Measurements from ENCODE around the gene ZBTB21.
A peak's percentile ranks its signal among the peaks of the same experiment; 100 is the strongest.

ZBTB21 gene

DNA sequence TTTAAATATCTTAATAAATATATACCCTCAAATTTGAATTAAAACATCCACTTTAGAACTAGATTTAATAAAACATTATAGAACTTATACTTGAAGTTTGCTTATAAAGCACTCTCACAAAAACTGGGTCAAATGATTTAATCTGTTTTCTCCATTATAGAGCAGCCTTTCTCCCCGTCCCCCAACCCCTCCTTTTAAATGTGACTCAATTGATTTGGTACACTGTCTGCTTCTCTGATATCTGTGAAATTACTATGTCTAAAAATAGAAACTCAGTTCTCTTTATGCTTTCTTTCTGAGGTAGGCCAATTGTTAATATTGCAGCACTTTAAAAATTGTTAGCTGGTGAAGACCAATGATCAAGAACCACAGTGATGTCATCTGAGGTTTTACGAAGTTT, 6.9 kb upstream of the ZBTB21 start:
- Histone ChIP-seq H3K9ac (ENCODE audit: low read depth, low read length) (no peak overlapping the region), H3K4me3 (ENCODE audit: low read length) (no peak overlapping the region), H3K27me3 (ENCODE audit: insufficient read depth, low read length) (peaks cover 19% of the 10 kb centered on the region), H3K9me3 (ENCODE audit: insufficient read depth, low read depth, low read length) (no peaks in the 10 kb centered on the region), H3K27ac (ENCODE audit: low read depth, low read length) (no peak overlapping the region), H3K36me3 (ENCODE audit: insufficient read depth, low read length) (no peaks in the 10 kb centered on the region), H3K4me1 (ENCODE audit: insufficient read depth, low read length) (peaks cover 7% of the 10 kb centered on the region)
- WGBS, result 82% methylated on average over 1 of the region's 2 CpGs

DNA sequence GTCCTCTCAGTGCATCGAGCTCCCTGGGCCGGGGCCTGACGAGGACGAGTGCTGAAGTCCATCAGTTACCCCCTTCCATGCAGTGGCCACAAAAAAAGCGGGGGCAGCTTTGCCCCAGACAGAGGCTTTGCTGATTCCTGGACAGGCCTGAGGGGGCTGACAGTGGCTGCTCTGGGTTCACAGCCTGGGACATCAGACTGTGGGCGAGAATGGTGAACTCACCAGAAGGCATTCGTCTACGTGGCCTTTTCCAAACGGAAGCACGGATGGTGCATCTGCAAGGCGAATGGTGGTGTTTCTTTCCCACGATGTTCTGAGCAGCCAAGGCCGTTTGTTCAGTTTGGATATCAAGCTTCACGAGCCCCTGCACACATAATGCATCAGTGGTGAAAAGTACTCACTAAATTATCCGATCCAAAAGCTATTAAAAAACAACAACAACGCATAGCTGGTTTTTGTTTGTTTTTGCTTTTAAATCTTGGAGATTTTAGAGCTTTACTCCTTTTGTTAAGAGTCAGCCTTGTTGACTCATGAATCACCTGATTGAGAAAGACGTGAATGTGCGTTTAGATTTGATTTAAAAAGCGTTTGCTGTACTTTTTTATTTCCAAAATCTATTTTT, 6.3 kb upstream of the ZBTB21 start:
- no peak overlapping the region for H3K4me3 ChIP-seq (ENCODE audit: low read length)
- no peaks in the 10 kb centered on the region for H3K36me3 ChIP-seq (ENCODE audit: insufficient read depth, low read length)
- 91% methylated on average over 17 of the region's 19 CpGs for WGBS

DNA sequence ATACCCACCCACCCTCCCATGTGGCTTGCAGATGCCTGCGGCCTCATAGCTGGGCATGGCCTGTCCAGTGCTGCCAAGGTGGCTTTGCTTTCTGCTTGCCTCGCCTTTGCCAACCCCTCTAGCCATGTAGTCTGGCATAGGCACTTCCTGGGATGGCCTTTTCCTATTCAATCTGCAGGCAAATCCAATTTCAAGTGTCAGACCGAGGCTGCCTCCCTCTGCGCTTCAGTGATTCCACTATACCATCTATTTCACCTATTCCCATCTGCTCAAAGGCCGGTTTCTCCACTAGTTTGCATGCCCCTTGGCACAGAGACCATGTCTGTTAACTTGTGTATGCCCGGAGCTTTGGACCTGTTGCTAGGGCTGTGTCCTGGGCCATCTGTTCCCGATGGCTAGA, 3.8 kb upstream of the ZBTB21 start:
- Histone ChIP-seq H3K4me3 (ENCODE audit: low read length) (no peak overlapping the region), H3K36me3 (ENCODE audit: insufficient read depth, low read length) (no peaks in the 10 kb centered on the region), H3K4me1 (ENCODE audit: insufficient read depth, low read length) (no peaks in the 10 kb centered on the region), H3K9ac (ENCODE audit: low read depth, low read length) (no peak overlapping the region), H3K27me3 (ENCODE audit: insufficient read depth, low read length) (peaks cover 27% of the 10 kb centered on the region), H3K9me3 (ENCODE audit: insufficient read depth, low read depth, low read length) (no peaks in the 10 kb centered on the region), H3K27ac (ENCODE audit: low read depth, low read length) (no peak overlapping the region)
- 92% methylated on average over 7 of the region's 7 CpGs for WGBS

More for the DNA sequence above, 6.3 kb upstream of the ZBTB21 start:
- Histone ChIP-seq H3K9me3 (ENCODE audit: insufficient read depth, low read depth, low read length) (no peaks in the 10 kb centered on the region), H3K4me1 (ENCODE audit: insufficient read depth, low read length) (peaks cover 2% of the 10 kb centered on the region; the same call in 1 of the 2 replicates), H3K9ac (ENCODE audit: low read depth, low read length) (no peak overlapping the region), H3K27ac (ENCODE audit: low read depth, low read length) (no peak overlapping the region), H3K27me3 (ENCODE audit: insufficient read depth, low read length) (peaks cover 25% of the 10 kb centered on the region)

- Histone ChIP-seq H3K27ac (ENCODE audit: low read depth, low read length) (no peak overlapping the region), H3K4me3 (ENCODE audit: low read length) (no peak overlapping the region), H3K9me3 (ENCODE audit: insufficient read depth, low read depth, low read length) (no peaks in the 10 kb centered on the region), H3K36me3 (ENCODE audit: insufficient read depth, low read length) (no peaks in the 10 kb centered on the region), H3K4me1 (ENCODE audit: insufficient read depth, low read length) (0 out of 2 replicates have a peak, but pooled peaks cover 3% of the 10 kb centered on the region), H3K27me3 (ENCODE audit: insufficient read depth, low read length) (peaks cover 27% of the 10 kb centered on the region), H3K9ac (ENCODE audit: low read depth, low read length) (no peak overlapping the region)
- WGBS, result 89% methylated on average over 4 of the region's 4 CpGs
These were observed 3.2 kb upstream of the ZBTB21 start for GRCh38 chr21:42013376-42013775.

GRCh38 chr21:42012763-42013329, 2.7 kb upstream of the ZBTB21 start:
- Histone ChIP-seq H3K9me3 (ENCODE audit: insufficient read depth, low read depth, low read length) (no peaks in the 10 kb centered on the region), H3K27me3 (ENCODE audit: insufficient read depth, low read length) (peaks cover 27% of the 10 kb centered on the region), H3K4me3 (ENCODE audit: low read length) (no peak overlapping the region), H3K27ac (ENCODE audit: low read depth, low read length) (no peak overlapping the region), H3K9ac (ENCODE audit: low read depth, low read length) (no peak overlapping the region), H3K36me3 (ENCODE audit: insufficient read depth, low read length) (0 out of 2 replicates have a peak, but pooled peaks cover 2% of the 10 kb centered on the region), H3K4me1 (ENCODE audit: insufficient read depth, low read length) (0 out of 2 replicates have a peak, but pooled peaks cover 3% of the 10 kb centered on the region)
- WGBS, result 94% methylated on average over 3 of the region's 3 CpGs

GRCh38 chr21:42012344-42012743, 2.2 kb upstream of the ZBTB21 start:
- H3K4me3 ChIP-seq (ENCODE audit: low read length), result no peak overlapping the region
- WGBS, result 94% methylated on average over 9 of the region's 9 CpGs
- H3K9me3 ChIP-seq (ENCODE audit: insufficient read depth, low read depth, low read length), result no peaks in the 10 kb centered on the region
- H3K4me1 ChIP-seq (ENCODE audit: insufficient read depth, low read length), result 0 out of 2 replicates have a peak, but pooled peaks cover 3% of the 10 kb centered on the region
- peaks cover 27% of the 10 kb centered on the region for H3K27me3 ChIP-seq (ENCODE audit: insufficient read depth, low read length)
- no peak overlapping the region for H3K9ac ChIP-seq (ENCODE audit: low read depth, low read length)
- H3K27ac ChIP-seq (ENCODE audit: low read depth, low read length), result no peak overlapping the region
- H3K36me3 ChIP-seq (ENCODE audit: insufficient read depth, low read length), result peaks cover 5% of the 10 kb centered on the region; the same call in 1 of the 2 replicates

- peak overlapping the region; percentile 73; the same call in 1 of the 2 replicates for H3K27ac ChIP-seq (ENCODE audit: low read depth, low read length)
- whole genome bisulfite sequencing, result under 1% methylated on average over 120 of the region's 120 CpGs
These were observed 641 bp upstream of the ZBTB21 start for GRCh38 chr21:42010507-42011495.

GRCh38 chr21:42009018-42009830, 936 bp downstream of the ZBTB21 start:
- 0 out of 2 replicates have a peak, but pooled peaks cover 7% of the 10 kb centered on the region for H3K4me1 ChIP-seq (ENCODE audit: insufficient read depth, low read length)
- peak overlapping the region; percentile 79 for H3K4me3 ChIP-seq (ENCODE audit: low read length)
- H3K9me3 ChIP-seq (ENCODE audit: insufficient read depth, low read depth, low read length), result no peaks in the 10 kb centered on the region
- WGBS, result 2% methylated on average over 86 of the region's 86 CpGs
- peak overlapping the region; percentile 98; the same call in 1 of the 2 replicates for H3K27ac ChIP-seq (ENCODE audit: low read depth, low read length)
- peaks cover 27% of the 10 kb centered on the region for H3K27me3 ChIP-seq (ENCODE audit: insufficient read depth, low read length)
- H3K36me3 ChIP-seq (ENCODE audit: insufficient read depth, low read length), result peaks cover 5% of the 10 kb centered on the region; the same call in 1 of the 2 replicates
- H3K9ac ChIP-seq (ENCODE audit: low read depth, low read length), result peak overlapping the region; percentile 70

More at GRCh38 chr21:42010507-42011495, 641 bp upstream of the ZBTB21 start:
- H3K9me3 ChIP-seq (ENCODE audit: insufficient read depth, low read depth, low read length), result no peaks in the 10 kb centered on the region
- peak overlapping the region; percentile 79 for H3K4me3 ChIP-seq (ENCODE audit: low read length)
- H3K9ac ChIP-seq (ENCODE audit: low read depth, low read length), result peak overlapping the region; percentile 72
- H3K27me3 ChIP-seq (ENCODE audit: insufficient read depth, low read length), result peaks cover 27% of the 10 kb centered on the region
- H3K36me3 ChIP-seq (ENCODE audit: insufficient read depth, low read length), result peaks cover 5% of the 10 kb centered on the region; the same call in 1 of the 2 replicates
- 0 out of 2 replicates have a peak, but pooled peaks cover 3% of the 10 kb centered on the region for H3K4me1 ChIP-seq (ENCODE audit: insufficient read depth, low read length)

DNA sequence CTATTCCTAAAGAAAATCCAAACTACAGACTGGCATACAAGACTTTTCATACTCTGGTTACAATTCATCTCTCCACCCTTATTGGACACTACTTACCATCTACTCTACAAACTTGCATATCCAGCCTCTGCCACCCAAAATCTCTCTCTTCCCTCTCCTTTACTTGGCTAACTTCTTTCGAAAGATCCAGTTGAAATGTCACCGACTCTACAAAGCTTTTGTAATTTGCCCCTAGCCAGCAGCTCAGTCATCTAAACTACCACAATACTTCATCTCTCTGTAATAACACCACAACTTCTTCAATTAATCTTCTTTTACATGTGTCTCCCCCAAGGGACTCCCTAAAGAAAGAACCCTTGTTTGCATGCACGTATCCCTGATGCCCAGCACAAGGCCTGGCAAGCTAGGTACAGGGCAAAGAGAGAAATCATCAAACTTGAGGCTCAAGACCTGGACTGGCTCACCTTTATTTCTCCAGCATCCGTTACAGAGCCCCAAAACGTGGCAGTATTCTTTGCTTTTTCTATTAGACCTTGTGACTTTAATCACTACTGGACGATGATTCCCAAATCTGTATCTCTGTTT, 2.7 kb downstream of the ZBTB21 start:
- Histone ChIP-seq H3K4me1 (ENCODE audit: insufficient read depth, low read length) (0 out of 2 replicates have a peak, but pooled peaks cover 7% of the 10 kb centered on the region), H3K4me3 (ENCODE audit: low read length) (no peak overlapping the region), H3K9me3 (ENCODE audit: insufficient read depth, low read depth, low read length) (no peaks in the 10 kb centered on the region), H3K27me3 (ENCODE audit: insufficient read depth, low read length) (peaks cover 16% of the 10 kb centered on the region), H3K36me3 (ENCODE audit: insufficient read depth, low read length) (peaks cover 6% of the 10 kb centered on the region), H3K27ac (ENCODE audit: low read depth, low read length) (no peak overlapping the region), H3K9ac (ENCODE audit: low read depth, low read length) (no peak overlapping the region)
- 93% methylated on average over 6 of the region's 6 CpGs for WGBS

GRCh38 chr21:42006765-42007164, 3.4 kb downstream of the ZBTB21 start:
- Histone ChIP-seq H3K9me3 (ENCODE audit: insufficient read depth, low read depth, low read length) (no peaks in the 10 kb centered on the region), H3K4me3 (ENCODE audit: low read length) (no peak overlapping the region), H3K27ac (ENCODE audit: low read depth, low read length) (no peak overlapping the region), H3K27me3 (ENCODE audit: insufficient read depth, low read length) (peaks cover 9% of the 10 kb centered on the region), H3K36me3 (ENCODE audit: insufficient read depth, low read length) (peaks cover 12% of the 10 kb centered on the region), H3K9ac (ENCODE audit: low read depth, low read length) (no peak overlapping the region), H3K4me1 (ENCODE audit: insufficient read depth, low read length) (0 out of 2 replicates have a peak, but pooled peaks cover 7% of the 10 kb centered on the region)
- WGBS, result 76% methylated on average over 1 of the region's 1 CpG
